ENCODE data around the gene PPP1R15B. TPM values are rescaled to one million over a fixed set of nuclear protein-coding genes. Genes with fewer than 3 reads are reported as not detected.

PPP1R15B gene
- total RNA-seq, 2 experiments from 2014 or later = 63.8 to 64.6 TPM

- CTCF ChIA-PET = interaction anchor here (0.8 to 26.9 kb wide), 6 partner anchors 7 to 369 kb away, joined by 3 to 1122 read pairs (median 12); partner anchors contain the start of gene PIK3C2B
- no peak for TF ChIP-seq CTCF (IDR thresholded peaks at IDR 0.05)
- POLR2A ChIA-PET = interaction anchor here (1.4 kb wide), 1 partner anchor 61 kb away, joined by 3 read pairs; no protein-coding TSS in a partner anchor
- H3K4me3 Mint-ChIP-seq = no peak overlapping the region
- H3K27ac Mint-ChIP-seq = peak overlapping the region; percentile 12
- no peaks in the 10 kb centered on the region for H3K9me3 Mint-ChIP-seq
- intact Hi-C loops (cut with micrococcal nuclease) = no loop called here
- H3K4me1 Mint-ChIP-seq (ENCODE audit: low read depth) = peaks cover 2% of the 10 kb centered on the region
- ATAC-seq = no peak
- no peak for DNase-seq
- H3K36me3 Mint-ChIP-seq (ENCODE audit: low read depth) = peaks cover 15% of the 10 kb centered on the region
- H3K27me3 Mint-ChIP-seq = no peaks in the 10 kb centered on the region
These were observed 26.4 kb upstream of the PPP1R15B start for GRCh38 chr1:204437796-204438570.

- intact Hi-C loops (cut with micrococcal nuclease) = no loop called here
- no peak for DNase-seq
- no peaks in the 10 kb centered on the region for H3K9me3 Mint-ChIP-seq
These were observed 24.3 kb upstream of the PPP1R15B start for GRCh38 chr1:204435872-204436271.

GRCh38 chr1:204435381-204435831 is 23.8 kb upstream of the PPP1R15B start:
- intact Hi-C loops (cut with micrococcal nuclease) = no loop called here
- H3K4me3 Mint-ChIP-seq = no peak overlapping the region
- peaks cover 6% of the 10 kb centered on the region for H3K4me1 Mint-ChIP-seq (ENCODE audit: low read depth)
- no peaks in the 10 kb centered on the region for H3K9me3 Mint-ChIP-seq
- CTCF ChIA-PET = interaction anchor here (1.2 to 26.9 kb wide), 6 partner anchors 8 to 65 kb away, joined by 3 to 1122 read pairs (median 6); partner anchors contain the start of gene PIK3C2B
- POLR2A ChIA-PET = interaction anchor here (0.6 to 1.0 kb wide), 3 partner anchors 59 to 328 kb away, joined by 3 to 4 read pairs (median 4); partner anchors contain the start of gene PIK3C2B
- H3K36me3 Mint-ChIP-seq (ENCODE audit: low read depth) = peaks cover 21% of the 10 kb centered on the region
- no peak for TF ChIP-seq CTCF (IDR thresholded peaks at IDR 0.05)
- no peak for ATAC-seq
- no peaks in the 10 kb centered on the region for H3K27me3 Mint-ChIP-seq
- no peak for DNase-seq
- H3K27ac Mint-ChIP-seq = no peak overlapping the region

More at GRCh38 chr1:204435872-204436271, 24.3 kb upstream of the PPP1R15B start:
- no peak for TF ChIP-seq CTCF (IDR thresholded peaks at IDR 0.05)
- no peak overlapping the region for H3K27ac Mint-ChIP-seq
- H3K36me3 Mint-ChIP-seq (ENCODE audit: low read depth) = peaks cover 21% of the 10 kb centered on the region
- H3K27me3 Mint-ChIP-seq = no peaks in the 10 kb centered on the region
- no peak overlapping the region for H3K4me3 Mint-ChIP-seq
- peaks cover 6% of the 10 kb centered on the region for H3K4me1 Mint-ChIP-seq (ENCODE audit: low read depth)
- CTCF ChIA-PET = interaction anchor here (1.2 to 26.9 kb wide), 4 partner anchors 13 to 64 kb away, joined by 3 to 1122 read pairs (median 30); partner anchors contain the start of gene PIK3C2B
- POLR2A ChIA-PET = interaction anchor here (0.6 to 1.0 kb wide), 3 partner anchors 58 to 328 kb away, joined by 3 to 4 read pairs (median 4); partner anchors contain the start of gene PIK3C2B
- no peak for ATAC-seq

- H3K27ac Mint-ChIP-seq = no peak overlapping the region
- no peaks in the 10 kb centered on the region for H3K9me3 Mint-ChIP-seq
- intact Hi-C loops (cut with micrococcal nuclease) = loop anchor here (5.0 kb wide), 1 partner anchor 68 kb away; no protein-coding TSS in a partner anchor
- no peaks in the 10 kb centered on the region for H3K27me3 Mint-ChIP-seq
- ATAC-seq (no peak), DNase-seq (no peak)
- no peak overlapping the region for H3K4me3 Mint-ChIP-seq
- no peak for TF ChIP-seq CTCF (IDR thresholded peaks at IDR 0.05)
- ChIA-PET CTCF (interaction anchor here (1.2 to 26.9 kb wide), 5 partner anchors 9 to 373 kb away, joined by 4 to 1122 read pairs (median 6); partner anchors contain the start of gene PIK3C2B), POLR2A (no interaction called here)
- H3K36me3 Mint-ChIP-seq (ENCODE audit: low read depth) = peaks cover 19% of the 10 kb centered on the region
- peaks cover 6% of the 10 kb centered on the region for H3K4me1 Mint-ChIP-seq (ENCODE audit: low read depth)
These were observed 22.6 kb upstream of the PPP1R15B start for GRCh38 chr1:204434116-204434755.
